Activated effector memory CD4-positive, alpha-beta T cell treated with Interleukin-2 at 50 U/mL for 16 hours (primary cell): ENCODE data around the gene SPECC1.
A peak's percentile ranks its signal among the peaks of the same experiment; 100 is the strongest.
"Not testable (repeated sequence)": the region's sequence is repeated elsewhere in the genome, so short reads cannot be mapped to it uniquely, and the experiment has no call there.

Experiments
- DNase-seq: peaks from one replicate; pipeline ENCODE4 v3.0.0-alpha.2; 2020

Gene SPECC1

DNA sequence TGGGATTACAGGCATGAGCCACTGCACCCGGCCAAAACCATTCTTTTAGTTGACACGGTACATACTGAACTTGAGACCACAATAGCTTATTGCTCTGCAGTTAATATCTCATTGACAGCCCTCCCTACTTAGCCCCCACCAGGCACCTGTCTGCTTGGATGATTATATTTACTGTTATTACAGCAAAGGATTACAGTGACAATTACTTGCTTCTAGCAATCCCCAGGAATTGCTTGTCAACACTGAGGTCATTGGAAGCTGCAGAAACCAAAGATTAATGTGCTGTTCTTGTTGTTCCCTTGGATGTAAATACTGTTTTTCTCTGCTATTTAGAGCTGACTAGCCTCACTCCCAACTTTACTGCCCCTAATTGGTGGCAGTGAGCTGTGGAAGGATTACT is 247.0 kb downstream of the SPECC1 start:
- no peak for DNase-seq

DNA sequence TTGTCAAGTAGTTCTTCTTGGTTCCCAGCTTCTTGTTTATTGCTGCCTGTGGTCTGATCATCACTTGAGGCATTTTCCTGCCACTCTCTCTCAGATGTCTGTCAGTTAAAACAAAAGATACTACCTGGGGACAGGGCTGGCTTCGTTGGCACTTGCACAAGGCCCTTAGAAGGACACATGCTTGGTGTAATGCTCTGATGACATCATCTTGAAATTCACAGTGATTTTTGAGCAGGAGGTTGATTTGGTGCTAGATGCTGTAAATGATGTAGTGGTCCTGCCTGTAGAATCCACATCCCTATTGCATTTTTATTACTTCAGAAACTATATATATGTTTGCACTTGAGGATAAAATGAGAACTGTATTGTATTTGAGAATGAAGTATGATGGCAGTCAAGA is 247.8 kb downstream of the SPECC1 start:
- DNase-seq, result no peak

DNA sequence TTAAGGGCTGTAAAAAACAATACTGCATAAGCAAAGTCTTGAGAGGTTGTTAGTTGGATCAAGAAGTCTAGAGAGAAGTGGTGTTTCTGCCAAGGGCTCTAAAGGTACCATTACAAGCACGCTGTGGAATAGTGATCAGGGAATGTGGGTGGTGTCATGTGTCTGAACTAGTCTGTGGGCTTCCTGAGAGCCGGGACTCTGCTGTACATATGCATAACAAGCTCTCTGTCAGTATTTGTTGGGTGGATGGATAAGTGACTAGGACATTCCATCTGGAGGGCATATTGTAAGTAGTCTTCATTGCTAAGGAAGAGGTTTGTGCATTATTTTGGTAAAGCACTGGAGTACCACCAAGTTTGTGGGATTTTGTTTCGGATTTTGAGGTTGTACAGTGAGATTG is 248.6 kb downstream of the SPECC1 start:
- no peak for DNase-seq

DNA sequence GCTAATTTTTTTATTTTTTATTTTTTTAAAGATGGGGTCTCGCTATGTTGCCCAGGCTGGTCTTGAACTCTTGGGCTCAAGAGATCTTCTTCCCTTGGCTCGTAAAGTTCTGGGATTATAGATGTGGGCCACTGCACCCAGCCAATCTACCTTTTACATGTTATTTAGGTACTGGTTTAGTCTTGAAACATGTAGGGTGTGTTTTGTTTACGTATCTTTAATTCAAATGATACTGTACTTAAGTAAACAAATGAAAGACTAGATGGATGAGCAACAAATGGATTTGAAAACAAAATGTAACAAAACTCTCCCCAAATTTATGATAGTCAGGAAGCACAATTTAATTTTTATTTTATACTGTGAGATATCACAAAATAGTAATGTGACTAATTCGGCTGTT is 250.5 kb downstream of the SPECC1 start:
- no peak for DNase-seq

DNA sequence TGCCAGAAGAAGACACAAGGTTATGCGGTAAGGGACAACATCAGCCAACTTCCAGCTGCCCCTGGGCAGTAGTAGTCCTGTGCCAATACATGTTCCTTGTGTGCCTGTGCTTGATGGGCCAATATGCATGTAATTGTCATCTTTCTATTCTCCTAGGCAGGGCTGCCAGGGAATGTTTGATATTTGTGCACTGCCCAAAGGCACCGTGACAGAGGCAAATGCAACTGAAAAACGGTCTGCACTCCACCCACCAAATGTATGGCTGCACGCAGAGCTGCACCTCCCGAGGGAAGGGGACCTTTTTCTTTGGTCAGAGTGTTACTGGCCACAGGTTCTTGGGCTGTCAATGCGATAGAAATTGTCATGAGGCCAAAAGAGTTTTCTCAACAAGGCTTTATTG is 251.1 kb downstream of the SPECC1 start:
- DNase-seq, result no peak

DNA sequence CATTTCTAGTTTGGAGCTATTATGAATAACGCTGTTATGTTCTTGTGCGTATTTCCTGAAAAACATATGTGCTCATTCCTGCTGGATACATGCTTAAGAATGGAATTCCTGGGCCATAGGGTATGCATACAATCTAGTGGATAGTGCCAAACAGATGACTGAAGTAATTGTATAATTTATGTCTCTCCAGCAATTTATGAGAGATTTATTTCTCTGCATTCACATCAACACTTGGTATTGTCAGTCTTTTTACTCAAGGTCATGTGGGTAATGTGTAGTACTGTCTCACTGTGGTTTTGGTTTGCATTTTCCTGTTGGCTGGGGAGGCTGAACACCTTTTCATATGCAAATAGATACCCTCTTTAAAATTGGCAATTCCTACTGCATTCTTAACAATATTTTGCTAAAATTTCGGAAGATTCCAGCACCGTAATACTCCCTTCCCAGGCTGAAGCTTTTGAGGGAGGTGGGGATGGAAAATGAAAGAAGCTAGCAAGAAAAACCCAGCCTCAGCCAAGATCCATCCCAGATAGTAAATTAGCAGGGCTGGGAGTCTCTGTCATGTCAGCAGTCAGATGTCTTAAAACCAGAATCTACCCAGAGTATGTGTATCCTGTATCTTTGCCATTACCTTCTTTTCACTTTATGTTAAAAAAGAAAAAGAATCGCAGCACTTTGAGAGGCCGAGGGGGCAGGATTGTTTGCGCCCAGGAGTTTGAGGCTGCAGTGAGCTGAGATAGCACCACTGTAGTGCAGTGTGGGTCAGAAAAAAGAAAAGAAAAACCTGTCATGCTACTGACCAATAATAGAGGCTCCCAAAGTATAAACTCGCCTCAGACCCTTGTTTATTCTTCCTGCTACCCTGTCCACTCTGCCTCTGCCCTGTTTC is 253.3 kb downstream of the SPECC1 start:
- no peak for DNase-seq

DNA sequence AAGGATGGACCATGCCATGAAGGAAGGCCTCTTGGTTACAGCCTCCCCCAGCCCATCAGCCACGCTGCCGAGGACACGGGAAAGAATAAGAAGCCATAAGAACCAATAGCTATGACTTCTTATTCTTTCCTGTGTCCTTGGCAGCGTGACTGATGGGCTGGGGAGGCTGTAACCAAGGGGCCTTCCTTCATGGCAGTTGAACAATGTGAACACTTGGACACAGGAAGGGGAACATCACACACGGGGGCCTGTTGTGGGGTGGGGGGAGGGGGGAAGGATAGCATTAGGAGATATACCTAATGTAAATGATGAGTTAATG is 253.9 kb downstream of the SPECC1 start:
- not testable (repeated sequence) for DNase-seq

DNA sequence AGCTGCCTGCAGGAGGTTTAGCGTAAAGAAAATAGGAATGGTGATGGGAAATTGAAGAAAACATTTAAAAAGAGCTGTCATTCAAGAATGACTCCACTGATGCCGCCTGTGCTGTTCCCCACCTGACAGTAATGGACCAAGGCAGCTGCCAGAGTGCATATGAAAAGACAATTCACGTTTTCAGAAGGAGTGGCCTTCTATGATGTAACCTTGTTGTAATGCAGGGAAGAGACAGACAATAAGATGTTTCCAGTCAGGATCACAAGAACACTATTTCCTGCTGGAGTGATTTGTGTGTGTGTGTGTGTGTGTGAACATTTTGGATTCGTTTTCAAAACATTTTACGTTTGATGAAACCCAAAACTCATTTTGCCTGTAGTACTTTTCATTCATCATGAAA is 254.4 kb downstream of the SPECC1 start:
- no peak for DNase-seq

DNA sequence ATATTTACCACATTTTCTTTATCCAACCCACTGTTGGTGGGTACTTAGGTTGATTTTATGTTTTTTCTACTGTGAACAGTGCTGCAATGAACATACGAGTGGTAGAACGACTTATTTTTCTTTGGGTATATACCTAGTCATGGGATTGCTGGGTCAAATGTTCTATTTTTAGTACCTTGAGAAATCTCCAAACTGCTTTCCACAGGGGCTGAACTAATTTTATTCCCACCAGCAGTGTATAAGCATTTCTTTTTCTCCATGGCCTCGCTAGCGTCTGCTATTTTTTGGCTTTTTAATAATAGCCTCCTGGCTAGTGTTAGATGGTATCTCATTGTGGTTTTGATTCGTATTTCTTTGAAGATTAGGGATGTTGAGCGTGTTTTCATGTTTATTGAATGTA is 255.8 kb downstream of the SPECC1 start:
- DNase-seq, result no peak

DNA sequence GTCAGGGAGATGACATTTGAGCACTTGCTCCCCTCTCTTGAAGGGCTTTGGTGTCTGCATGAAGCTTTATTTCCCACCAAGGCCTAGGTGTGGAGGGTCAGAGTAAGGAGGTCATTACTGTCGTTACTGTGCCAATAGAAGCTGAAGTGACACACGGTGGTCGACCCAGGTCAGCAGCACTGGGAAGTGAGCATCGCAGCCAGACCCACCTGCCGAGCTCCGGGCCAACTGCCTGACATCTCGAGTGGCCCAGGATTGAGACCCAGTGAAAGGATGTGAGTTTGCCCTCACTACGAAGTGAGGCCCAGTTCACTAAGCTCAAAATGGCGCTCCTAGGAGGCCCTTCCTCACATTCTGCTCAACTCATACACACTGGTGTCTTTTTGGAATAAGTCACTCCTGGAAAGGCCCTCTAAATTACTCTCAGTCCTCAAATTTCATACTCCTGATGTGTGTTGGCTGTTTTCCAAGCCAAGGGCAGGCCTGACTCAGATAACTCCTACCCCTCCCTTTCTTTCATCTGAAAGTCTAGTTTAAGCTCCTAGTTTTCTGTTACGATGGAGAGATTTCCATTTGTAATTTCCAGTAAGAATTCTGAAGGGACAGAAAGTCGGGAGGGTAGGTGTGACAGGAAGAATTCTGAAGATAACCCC is 257.8 kb downstream of the SPECC1 start:
- no peak for DNase-seq

DNA sequence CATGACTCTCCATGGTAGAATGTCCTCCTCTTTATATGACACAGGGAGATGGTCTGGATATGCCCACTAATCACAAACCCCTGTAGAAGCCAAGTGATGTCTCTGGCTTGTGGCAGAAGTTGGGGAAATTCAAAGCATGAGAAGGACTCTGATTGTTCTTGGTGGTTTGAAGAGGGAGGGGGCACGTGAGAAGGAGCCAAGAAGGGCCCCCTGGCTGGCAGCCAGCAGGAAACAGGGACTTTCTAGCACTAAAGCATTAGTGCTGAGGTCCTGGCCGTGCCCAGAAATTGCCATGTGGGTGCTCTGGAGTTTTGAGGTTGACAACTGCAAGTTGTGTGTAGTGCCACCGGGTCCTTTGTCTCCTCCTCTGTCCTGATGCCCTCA is 258.3 kb downstream of the SPECC1 start:
- DNase-seq, result peak; percentile 12

DNA sequence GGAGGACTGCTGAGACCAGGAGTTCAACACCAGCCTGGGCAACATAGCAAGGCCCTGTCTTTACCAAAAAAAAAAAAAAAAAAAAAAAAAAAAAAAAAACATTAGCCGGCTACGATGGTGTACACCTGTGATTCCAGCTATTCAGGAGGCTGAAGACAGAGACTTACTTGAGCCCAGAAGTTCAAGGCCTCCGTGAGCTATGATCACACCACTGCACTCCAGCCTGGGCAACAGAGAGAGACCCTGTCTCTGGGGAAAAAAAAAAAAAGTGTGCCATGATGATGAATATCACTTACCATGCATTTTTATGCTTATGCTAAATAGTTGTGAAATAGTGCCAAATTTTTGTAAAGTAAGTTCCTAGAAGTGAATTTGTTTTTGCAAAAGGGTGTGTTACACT is 261.2 kb downstream of the SPECC1 start:
- no peak for DNase-seq

DNA sequence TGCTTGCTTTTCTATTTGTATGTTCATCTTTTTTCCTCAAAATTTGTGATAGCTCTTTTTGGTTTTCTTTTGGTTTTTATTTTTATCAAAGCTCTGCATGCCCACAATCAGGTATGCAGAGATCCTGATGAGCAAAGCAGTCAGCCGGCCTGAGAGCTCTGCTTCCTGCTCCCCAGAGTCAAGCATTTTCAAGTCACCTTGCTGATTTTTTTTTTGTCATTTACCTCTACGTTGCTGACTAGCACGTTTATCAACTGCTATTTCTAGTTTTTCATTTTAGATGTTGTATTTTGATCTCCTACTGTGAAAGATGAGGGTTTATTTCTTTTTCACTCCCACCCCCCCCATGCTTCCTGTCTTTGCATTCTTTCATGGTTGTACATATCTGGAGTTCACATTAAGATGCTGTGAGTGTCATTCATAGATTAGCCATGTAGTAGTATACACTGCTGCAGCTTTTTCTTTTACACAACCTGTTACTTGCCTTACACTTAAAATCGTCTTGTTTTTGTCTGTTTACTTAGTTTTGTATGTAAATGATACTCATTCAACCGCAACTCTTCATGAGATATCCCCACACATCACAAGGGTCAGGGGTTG is 262.0 kb downstream of the SPECC1 start:
- DNase-seq, result no peak

DNA sequence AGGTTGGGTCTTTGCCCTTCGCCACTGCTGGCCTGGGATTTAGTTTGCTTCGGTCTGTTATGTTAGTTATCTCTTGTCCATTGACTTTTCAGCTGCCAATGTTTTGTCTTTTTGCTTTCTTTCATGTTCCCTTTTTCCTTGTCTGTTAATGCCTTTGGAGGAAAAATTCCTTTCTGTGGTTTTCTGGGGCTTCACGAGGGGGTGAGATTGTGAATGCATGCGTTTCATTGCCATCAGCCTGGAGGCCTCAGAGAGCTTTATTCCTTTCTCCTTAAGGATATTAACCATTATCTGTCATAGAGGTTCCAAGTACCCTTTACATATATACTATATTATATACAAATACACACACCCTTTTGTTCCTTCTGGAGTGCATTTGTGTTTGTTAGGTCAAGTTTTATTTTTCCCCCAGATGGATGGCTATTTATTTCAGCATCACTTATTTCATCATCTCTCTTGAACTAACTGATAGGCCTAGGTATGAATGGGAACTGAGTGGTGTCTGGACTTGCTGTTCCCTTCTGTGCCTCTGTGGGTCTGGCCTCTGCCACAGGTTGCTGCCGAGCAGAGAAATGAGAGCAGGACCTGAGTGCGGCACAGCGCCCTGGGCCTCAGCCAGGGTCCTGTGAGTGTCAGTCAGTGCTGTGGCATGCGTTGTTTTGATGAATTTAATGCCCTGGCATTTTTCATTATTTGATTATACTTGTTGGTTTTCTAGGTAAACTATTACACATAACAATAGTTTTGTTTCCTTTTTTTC is 264.8 kb downstream of the SPECC1 start:
- DNase-seq, result no peak

DNA sequence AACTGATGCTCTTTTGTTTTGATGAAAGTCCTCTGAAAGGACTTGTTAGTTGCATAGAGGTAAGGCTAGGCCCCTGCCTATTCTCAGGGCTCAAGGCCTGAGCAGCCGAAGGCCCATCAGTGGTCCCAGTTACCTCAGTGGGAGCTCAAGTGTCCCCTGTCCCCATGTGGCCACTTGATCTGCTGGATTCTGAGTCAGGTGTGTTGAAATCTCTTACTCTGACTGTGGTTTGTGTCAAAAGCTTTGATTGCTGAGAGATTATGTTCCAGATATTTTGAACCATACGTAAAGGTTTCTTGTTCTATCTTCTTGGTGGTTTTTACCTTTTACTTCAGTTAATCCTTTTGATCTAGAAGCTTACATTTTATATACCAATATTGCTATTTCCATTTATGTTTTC is 266.5 kb downstream of the SPECC1 start:
- no peak for DNase-seq

DNA sequence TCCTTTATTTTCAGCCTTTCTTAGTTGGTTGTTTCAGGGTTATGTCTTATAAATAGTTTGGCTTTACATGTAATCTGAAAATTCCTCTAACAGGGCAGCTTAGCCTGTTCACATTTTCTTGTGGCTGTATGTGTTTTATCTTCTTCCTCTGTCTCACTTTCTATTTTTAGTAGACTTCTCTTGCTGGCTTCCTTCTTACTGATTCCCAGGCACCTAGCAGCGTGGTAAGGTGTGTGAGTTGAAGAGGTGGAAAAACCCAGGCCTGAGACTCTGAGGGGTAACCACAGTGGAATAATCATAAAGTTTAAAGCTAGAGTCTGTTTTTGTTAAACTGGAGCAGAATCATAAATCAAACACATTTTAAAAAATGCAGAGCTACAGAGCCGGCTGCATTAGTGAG is 267.3 kb downstream of the SPECC1 start:
- DNase-seq, result no peak

DNA sequence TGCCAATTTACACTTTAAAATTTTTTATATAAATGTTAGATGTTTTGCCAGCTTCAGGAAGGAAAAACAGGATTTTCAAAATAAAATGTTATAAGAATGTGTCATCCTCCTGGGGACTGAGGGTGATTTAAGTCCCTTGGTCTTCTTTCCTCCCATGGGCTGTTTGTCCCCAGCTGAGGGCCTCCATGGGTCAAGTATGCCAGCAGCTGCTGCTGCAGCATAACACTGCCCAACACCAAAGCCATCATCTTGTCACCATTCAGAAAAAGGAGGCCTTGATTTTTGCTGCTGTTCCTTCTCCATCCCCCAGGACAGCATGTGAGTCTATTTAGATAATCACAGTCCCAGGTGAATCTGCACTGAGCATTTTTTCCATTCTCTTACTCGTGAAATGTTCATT is 269.6 kb downstream of the SPECC1 start:
- no peak for DNase-seq

DNA sequence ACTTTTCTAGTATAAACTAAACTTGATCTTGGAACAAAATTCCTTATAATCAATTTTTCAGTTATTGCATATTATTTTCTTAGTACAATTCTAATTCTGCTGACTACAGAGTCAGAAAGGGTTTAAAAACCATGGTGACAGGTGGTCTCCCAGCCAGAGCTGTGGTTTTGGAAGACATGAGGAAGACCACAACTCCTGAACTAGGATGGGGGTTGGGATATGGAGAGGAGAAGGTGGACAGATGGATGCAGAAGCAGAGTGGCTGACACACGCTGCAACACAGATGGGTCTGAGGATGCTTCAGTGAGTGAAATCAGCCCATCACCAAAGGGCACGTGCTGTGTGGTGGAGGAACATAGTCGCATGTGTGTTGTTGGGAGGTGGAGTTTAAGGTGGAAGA is 270.5 kb downstream of the SPECC1 start:
- DNase-seq, result no peak

DNA sequence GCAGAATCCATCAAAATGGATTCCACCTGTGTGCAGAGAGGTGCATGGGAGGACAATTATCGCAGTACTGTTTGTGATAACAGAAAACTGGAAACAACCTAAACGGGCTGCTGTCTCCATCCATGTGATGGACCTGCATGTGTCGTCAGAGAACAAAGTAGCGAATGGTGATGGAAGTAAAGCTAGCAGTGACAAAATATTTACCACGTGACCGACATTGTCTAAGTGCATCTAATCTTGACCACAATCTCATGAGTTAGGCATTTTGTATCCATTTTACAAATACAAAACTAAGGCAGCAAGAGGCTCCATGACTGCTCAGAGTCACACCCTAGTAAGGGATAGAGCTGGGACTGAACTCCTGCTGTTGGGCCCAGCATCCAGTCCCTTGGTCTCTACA is 270.9 kb downstream of the SPECC1 start:
- DNase-seq, result no peak

DNA sequence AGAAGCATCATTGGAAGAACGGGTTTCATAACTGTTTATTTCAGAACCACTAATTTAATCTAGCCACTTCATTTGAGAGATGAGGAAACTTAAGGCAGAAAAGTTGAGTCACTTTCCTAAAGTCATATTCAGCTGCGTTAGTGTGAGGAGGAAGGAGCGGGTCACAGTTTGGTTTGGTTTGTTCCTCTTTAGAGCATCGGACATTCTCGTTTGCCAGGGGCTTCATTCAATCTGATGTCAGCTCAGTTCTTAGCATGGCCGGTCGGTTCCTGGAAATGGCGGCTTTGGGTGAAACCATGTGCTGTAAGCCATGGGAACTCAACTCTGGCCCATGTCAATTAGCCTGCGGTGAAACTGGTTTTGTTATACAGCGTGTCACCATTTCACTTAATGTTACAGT is 271.7 kb downstream of the SPECC1 start:
- no peak for DNase-seq

DNA sequence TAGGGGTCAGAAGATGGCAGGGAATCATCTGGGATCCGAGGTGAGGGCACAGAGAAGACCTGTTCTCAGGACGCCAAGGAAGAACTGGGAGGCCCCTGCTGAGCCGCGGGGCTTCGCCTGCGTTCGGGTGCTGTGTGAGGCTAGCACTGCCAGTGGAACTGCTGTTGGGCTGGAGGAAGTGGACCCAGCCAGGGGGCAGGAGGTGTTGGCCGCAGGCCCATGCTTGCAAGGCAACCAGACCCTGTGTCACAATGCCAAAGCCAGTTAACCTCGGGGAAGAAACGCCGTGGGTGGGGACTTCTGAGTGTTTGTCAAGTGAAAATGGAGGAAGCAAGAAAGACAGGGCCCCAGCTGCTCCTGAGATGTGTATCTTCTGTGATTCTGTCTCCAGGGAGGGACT is 272.7 kb downstream of the SPECC1 start:
- no peak for DNase-seq

DNA sequence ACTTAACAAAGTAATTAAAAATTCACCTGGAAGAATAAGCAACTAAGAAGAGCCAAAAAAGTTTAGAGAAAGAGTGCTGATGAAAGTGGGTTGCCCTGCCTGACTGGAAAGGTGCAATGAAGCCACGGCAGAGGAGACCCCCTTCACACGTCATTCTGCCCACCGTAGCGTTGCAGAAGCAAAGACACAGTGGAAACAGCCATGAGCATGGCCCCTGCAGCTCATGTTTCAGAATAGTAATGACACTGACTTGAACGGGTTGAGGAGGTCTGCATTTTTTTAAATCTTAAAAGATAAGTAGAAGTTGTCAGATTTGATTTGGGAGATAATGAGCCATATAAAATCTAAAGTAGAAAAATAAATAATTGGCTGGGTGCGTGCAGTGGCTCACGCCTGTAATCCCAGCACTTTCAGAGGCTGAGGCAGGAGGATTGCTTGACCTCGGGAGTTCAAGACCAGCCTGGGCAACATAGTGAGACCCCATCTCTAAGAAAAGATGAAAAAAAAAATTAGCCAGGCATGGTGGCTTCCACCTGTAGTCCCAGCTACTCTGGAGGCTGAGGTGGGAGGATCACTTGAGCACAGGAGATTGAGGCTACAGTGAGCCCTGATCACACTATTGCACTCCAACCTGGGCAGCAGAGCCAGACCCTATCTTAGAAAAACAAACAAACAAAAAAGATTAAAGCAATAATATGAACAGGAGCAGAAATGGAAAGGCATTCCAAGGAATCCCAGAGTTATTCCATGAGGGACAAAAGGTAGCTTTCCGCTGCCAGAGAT is 273.6 kb downstream of the SPECC1 start:
- no peak for DNase-seq

DNA sequence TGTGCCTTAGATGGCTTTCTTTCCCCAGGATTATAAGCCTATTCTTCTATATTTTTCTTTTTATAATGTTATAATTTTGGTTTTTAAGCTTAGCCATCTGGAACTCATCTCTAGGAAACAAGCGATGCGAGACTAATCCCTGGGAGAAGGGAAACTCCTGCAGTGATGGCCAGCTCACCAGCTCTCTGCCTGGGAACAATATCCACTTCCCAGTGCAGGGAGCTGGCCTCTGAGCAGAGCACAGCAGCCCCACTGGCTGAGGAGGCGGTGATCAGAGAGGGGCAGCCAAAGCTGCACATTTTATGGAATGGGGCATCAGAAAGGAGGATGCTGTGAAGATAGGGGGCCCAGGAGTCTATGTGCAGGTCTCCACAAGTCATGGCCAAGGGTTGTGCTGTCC is 274.9 kb downstream of the SPECC1 start:
- no peak for DNase-seq
